HG03064 (cell line): Measurements from ENCODE around the gene SWI5.
"Not testable (repeated sequence)": the region's sequence is repeated elsewhere in the genome, so short reads cannot be mapped to it uniquely, and the experiment has no call there.

Experiments
- ATAC-seq: cut with Tn5 transposase; IDR thresholded peaks from one replicate; pipeline ENCODE4 v1.9.1; 2021; ENCODE audit warnings: low read depth; ENCODE audit not compliant: unreplicated experiment

Gene SWI5

DNA sequence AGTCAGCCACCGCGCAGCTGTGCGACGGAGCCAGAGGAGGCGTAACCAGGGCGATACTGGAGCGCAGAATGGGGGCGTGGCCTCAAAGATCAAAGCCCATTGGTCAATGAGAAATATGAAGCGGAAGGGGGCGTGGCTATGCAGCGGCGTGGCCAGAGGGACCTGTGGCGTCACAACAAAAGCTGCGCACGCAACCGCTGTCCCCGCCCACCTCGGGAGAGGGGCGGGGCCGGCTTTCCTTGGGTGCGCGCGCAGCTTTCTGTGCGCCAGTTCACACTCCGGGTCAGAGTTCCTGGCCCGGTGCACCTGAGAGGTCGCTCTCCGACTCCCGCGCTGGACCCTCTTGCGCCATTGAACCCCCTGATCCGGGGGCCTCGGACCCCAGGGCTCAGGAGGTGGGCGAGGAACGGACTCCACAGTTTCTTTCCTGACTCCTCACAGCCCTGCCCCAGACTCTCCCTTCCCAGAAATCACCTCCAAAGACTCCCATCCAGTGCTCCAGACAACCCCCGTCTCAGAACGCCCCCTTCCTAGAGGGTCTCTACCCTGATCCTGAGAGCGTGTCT lies at the start of gene SWI5:
Gene SWI5, plus strand, starts transcription at position 269 of the 566 bp plus-strand sequence.
- peak; percentile 96 for ATAC-seq

GRCh38 chr9:128226412-128226801 lies 49.7 kb upstream of the SWI5 start:
- ATAC-seq, result no peak

GRCh38 chr9:128230897-128231296 lies 45.2 kb upstream of the SWI5 start:
- ATAC-seq, result not testable (repeated sequence)

DNA sequence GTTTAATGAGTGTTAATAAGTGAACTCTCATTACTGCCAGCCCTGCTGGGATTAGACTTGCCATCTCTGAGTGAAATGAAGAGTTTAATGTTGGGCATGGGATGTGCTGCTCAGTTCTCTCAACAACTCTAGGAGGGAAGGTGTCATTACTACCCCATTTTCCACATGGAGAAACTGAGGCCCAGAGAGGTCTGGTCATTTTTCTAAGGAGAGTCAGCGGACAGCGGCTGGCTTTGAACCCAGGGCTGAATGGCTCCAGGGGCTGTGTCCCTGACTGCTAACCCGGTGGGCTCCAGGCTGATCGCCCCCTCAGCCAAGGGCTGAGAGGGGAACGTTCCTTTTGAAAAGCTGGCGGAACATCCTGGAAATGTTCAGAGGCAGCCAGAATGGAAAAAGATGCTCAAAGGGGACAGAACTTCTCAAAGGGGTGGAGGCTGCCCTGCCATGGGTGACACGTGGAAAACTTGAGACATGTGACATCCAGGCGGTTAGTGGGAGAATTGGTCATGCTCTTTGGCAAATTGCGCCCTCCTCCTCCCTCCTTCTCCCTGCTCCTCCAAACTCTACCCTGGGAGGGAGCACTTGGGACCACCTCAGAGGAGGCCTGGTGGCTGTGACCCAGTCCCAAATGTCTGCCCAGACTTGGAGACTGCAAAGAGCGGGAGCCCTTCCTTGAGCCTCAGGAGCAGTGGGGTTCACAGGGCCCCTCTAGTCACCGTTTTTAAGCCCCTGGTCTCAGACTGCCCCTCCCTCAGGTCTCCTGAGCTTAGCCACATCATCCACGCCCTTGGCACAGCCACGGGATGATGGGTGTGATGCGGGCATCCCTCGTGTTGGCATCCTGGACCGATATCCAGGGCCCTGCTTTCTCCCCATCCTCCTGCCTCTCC lies 44.2 kb upstream of the SWI5 start:
- ATAC-seq, result no peak

DNA sequence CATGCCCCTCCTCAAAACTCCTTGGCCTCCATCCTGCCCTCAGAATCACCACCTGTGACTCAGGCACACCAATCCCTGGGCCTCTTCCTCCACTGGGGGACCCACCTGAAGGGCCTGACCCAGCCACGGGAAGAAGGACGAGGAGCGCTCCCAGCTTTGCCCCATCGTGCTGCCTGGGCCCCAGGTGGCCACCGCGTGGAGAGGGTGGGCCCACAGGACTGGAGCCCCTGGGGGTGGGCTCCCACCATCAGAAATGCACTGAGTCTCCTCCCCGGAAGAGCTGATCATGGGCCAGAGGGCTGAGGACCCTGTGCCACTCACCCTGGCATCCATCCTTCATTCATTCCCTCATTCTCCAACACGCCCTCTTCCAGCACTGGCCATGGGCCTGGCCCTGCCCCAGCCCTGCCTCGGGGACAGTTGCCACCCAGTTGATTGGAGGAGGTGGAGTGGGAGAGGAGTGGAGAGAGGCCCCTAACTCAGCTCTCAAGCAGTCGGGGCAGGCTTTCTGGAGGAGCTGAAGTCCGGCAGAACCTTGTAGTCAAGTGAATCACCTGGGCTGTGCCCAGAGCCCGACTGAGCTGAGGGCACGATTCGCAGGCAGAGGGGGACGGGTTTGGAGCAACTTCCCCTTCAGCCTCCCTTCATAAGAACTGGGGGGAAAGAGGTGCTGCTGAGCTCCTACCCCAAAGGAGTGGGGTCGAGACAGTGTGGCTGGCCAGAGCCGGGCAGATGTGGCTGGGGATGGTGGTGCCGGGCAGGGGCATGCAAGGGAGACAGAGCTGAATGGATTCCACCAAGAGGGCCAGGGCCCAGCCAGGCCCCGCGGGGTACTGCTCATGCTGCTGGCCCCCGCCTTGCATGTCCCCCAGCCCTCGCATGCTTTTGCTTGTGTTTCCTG lies 43.3 kb upstream of the SWI5 start:
- ATAC-seq, result no peak

DNA sequence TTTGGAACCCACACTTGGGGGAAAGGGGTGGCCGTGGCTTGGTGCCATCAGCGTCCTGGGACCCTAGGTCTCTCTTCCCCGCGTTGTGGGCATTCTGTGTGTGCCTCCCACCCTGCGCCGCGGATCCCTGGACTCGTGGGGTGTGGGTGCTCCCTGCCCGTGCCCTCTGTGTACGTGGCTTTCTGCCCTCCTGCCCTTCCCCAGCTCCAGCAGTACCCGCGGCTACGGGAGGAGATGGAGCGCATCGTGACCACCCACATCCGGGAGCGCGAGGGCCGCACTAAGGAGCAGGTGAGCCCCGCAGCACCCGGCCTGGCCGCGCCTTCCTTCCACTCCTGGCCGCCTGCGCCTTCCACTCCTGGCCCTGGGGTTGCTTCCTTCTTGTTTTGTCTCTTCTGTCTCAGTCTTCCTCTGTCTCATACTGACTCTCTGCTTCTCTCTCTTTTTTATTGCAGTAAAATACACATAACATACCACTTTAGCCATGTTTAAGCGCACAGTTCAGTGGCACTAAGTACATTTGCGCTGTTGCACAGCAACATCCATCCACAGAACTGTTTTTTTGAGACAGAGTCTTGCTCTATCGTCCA lies 42.2 kb upstream of the SWI5 start:
- no peak for ATAC-seq

- ATAC-seq, result no peak
These were observed 34.0 kb upstream of the SWI5 start for GRCh38 chr9:128242124-128242523.

DNA sequence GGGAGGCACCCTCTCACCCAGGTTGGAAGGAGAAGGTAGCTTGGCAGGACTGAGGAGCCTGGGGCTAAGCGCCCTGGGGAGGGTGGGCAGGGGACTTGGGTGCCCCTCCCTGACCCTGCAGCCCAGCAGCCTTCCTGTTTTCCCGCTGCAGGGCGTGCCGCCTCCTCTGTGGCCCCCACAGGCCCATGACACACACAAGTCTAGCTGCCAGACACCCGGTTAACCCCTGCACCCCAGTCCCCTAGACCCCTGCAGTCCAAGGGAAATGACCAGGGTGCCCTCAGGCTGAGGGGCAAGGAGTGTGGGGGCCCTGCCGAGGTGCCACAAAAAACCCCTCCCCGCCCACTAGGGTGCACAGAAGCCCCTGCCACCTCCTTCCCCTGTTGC lies 33.3 kb upstream of the SWI5 start:
- no peak for ATAC-seq

- ATAC-seq, result no peak
These were observed 32.7 kb upstream of the SWI5 start for GRCh38 chr9:128243215-128244018.

GRCh38 chr9:128244091-128244836 lies 31.8 kb upstream of the SWI5 start:
- ATAC-seq, result no peak

GRCh38 chr9:128244837-128245231 lies 31.2 kb upstream of the SWI5 start:
- ATAC-seq, result no peak

- no peak for ATAC-seq
These were observed 30.5 kb upstream of the SWI5 start for GRCh38 chr9:128245421-128246151.

DNA sequence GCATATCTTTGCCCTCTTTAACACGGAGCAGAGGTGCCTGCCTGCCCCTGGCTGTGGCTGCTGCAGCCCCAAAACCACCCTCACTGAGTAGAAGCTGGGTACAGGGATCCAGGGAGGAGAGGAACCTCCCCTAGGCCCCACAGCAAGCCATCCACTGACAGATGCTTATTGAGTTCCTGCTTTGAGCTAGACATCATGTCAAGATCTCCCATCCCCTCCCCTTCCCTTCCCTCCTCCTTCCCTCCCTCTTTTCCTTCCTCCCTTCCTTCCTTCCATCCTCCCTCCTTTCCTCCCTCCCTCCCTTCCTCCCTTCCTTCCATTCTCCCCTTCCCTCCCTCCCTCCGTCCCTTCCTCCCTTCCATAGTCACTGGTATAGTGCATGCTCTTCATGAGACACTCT lies 29.6 kb upstream of the SWI5 start:
- ATAC-seq, result no peak

DNA sequence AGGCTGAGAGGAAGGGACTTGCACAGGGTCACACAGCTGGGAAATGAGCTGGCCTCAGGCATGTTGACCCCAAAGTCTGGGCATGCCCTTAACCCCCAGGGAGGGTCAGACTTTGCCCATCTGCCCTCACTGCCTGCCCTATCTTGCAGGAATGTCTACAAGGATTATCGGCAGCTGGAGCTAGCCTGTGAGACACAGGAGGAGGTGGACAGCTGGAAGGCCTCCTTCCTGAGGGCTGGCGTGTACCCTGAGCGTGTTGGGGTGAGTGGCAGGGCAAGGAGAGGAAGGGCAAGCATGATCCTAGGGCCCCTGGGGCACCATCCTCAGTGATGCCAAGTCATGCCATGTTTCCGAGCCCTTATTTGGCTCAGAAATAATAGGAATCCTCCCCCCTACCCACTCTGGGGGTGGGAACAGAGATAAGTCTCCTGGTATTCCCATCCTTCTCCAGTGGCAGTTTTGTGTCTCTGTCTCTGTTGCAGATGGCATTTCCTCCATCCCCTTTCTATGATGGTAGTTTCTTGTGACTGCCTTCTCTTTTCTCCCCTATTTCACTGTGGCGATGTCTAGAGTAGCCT lies 28.8 kb upstream of the SWI5 start:
- no peak for ATAC-seq

GRCh38 chr9:128249558-128249907 lies 26.5 kb upstream of the SWI5 start:
- ATAC-seq, result no peak

GRCh38 chr9:128249908-128250838 lies 25.9 kb upstream of the SWI5 start:
- peak; percentile 65 for ATAC-seq
